Muscle layer of colon (tissue), 2 donors: Measurements from ENCODE around the gene GAP43.

Experiments used
- H3K27ac ChIP-seq: one replicate; pipeline ENCODE4 v1.7.0; 2013; ENCODE audit warnings: low read depth, mild to moderate bottlenecking, low read length, moderate library complexity
- H3K27me3 ChIP-seq, 2 donors: one replicate each; pipeline ENCODE4 v1.7.0; 2013; ENCODE audit warnings: low read length in 2 of 2, mild to moderate bottlenecking in 2 of 2; ENCODE audit not compliant: insufficient read depth in 2 of 2, control insufficient read depth in 1 of 2
- H3K36me3 ChIP-seq: one replicate; pipeline ENCODE4 v1.7.0; 2013; ENCODE audit warnings: mild to moderate bottlenecking, low read length; ENCODE audit not compliant: insufficient read depth
- H3K4me1 ChIP-seq: one replicate; pipeline ENCODE4 v1.7.0; 2013; ENCODE audit warnings: mild to moderate bottlenecking, low read length; ENCODE audit not compliant: insufficient read depth
- H3K4me3 ChIP-seq, 2 donors: one replicate each; pipeline ENCODE4 v1.7.0; 2013; ENCODE audit warnings: low read length in 2 of 2, low read depth in 1 of 2, mild to moderate bottlenecking in 1 of 2, moderate library complexity in 1 of 2
- H3K9ac ChIP-seq: one replicate; pipeline ENCODE4 v1.7.0; 2013; ENCODE audit warnings: low read length
- H3K9me3 ChIP-seq: one replicate; pipeline ENCODE4 v1.7.0; 2013; ENCODE audit warnings: mild to moderate bottlenecking, low read length
- donor health status: abdominal sarcoma.
- donor health status: Adenocarcinoma of cecum.

The GAP43 gene

GRCh38 chr3:115687721-115688120, 64.4 kb downstream of the GAP43 start:
- no peaks in the 10 kb centered on the region for H3K4me1 ChIP-seq
- no peak overlapping the region for H3K4me3 ChIP-seq
- no peak overlapping the region for H3K9ac ChIP-seq
- H3K27ac ChIP-seq, result no peak overlapping the region
- no peaks in the 10 kb centered on the region for H3K27me3 ChIP-seq
- no peaks in the 10 kb centered on the region for H3K36me3 ChIP-seq
- no peaks in the 10 kb centered on the region for H3K9me3 ChIP-seq

- Histone ChIP-seq H3K9me3 (no peaks in the 10 kb centered on the region), H3K27me3 (no peaks in the 10 kb centered on the region), H3K36me3 (no peaks in the 10 kb centered on the region)
These were observed 65.1 kb downstream of the GAP43 start for GRCh38 chr3:115688418-115688817.

GRCh38 chr3:115689928-115690327, 66.6 kb downstream of the GAP43 start:
- Histone ChIP-seq H3K27me3 (no peaks in the 10 kb centered on the region), H3K36me3 (no peaks in the 10 kb centered on the region), H3K4me3 (no peak overlapping the region)

More at GRCh38 chr3:115688418-115688817, 65.1 kb downstream of the GAP43 start:
- no peak overlapping the region for H3K4me3 ChIP-seq
- H3K9ac ChIP-seq, result no peak overlapping the region
- no peak overlapping the region for H3K27ac ChIP-seq
- H3K4me1 ChIP-seq, result no peaks in the 10 kb centered on the region

GRCh38 chr3:115691964-115692363, 68.7 kb downstream of the GAP43 start:
- Histone ChIP-seq H3K36me3 (no peaks in the 10 kb centered on the region), H3K27me3 (no peaks in the 10 kb centered on the region), H3K9ac (no peak overlapping the region), H3K4me3 (no peak overlapping the region), H3K4me1 (no peaks in the 10 kb centered on the region), H3K27ac (no peak overlapping the region), H3K9me3 (no peaks in the 10 kb centered on the region)

More at GRCh38 chr3:115689928-115690327, 66.6 kb downstream of the GAP43 start:
- Histone ChIP-seq H3K9ac (no peak overlapping the region), H3K4me1 (no peaks in the 10 kb centered on the region), H3K27ac (no peak overlapping the region), H3K9me3 (no peaks in the 10 kb centered on the region)

- no peak overlapping the region for H3K4me3 ChIP-seq
- H3K27ac ChIP-seq, result no peak overlapping the region
- H3K36me3 ChIP-seq, result no peaks in the 10 kb centered on the region
- H3K4me1 ChIP-seq, result no peaks in the 10 kb centered on the region
- H3K9me3 ChIP-seq, result no peaks in the 10 kb centered on the region
- no peaks in the 10 kb centered on the region for H3K27me3 ChIP-seq
- H3K9ac ChIP-seq, result no peak overlapping the region
These were observed 69.7 kb downstream of the GAP43 start for GRCh38 chr3:115692887-115693524.

GRCh38 chr3:115693868-115694267, 70.6 kb downstream of the GAP43 start:
- Histone ChIP-seq H3K36me3 (no peaks in the 10 kb centered on the region), H3K4me1 (no peaks in the 10 kb centered on the region), H3K4me3 (no peak overlapping the region), H3K27ac (no peak overlapping the region), H3K9me3 (no peaks in the 10 kb centered on the region), H3K9ac (no peak overlapping the region), H3K27me3 (no peaks in the 10 kb centered on the region)

GRCh38 chr3:115695090-115695489, 71.8 kb downstream of the GAP43 start:
- no peaks in the 10 kb centered on the region for H3K9me3 ChIP-seq
- no peaks in the 10 kb centered on the region for H3K27me3 ChIP-seq
- H3K9ac ChIP-seq, result no peak overlapping the region
- H3K27ac ChIP-seq, result no peak overlapping the region
- no peaks in the 10 kb centered on the region for H3K4me1 ChIP-seq
- H3K36me3 ChIP-seq, result no peaks in the 10 kb centered on the region
- H3K4me3 ChIP-seq, result no peak overlapping the region

- Histone ChIP-seq H3K36me3 (no peaks in the 10 kb centered on the region), H3K27me3 (no peaks in the 10 kb centered on the region), H3K9ac (no peak overlapping the region), H3K4me3 (no peak overlapping the region), H3K9me3 (no peaks in the 10 kb centered on the region), H3K27ac (no peak overlapping the region), H3K4me1 (no peaks in the 10 kb centered on the region)
These were observed 74.1 kb downstream of the GAP43 start for GRCh38 chr3:115697263-115698053.

- Histone ChIP-seq H3K27me3 (no peaks in the 10 kb centered on the region), H3K4me3 (no peak overlapping the region), H3K4me1 (no peaks in the 10 kb centered on the region)
These were observed 75.7 kb downstream of the GAP43 start for GRCh38 chr3:115698851-115699591.

GRCh38 chr3:115699706-115700105, 76.4 kb downstream of the GAP43 start:
- Histone ChIP-seq H3K36me3 (no peaks in the 10 kb centered on the region), H3K4me1 (no peaks in the 10 kb centered on the region), H3K4me3 (no peak overlapping the region), H3K27me3 (no peaks in the 10 kb centered on the region), H3K27ac (no peak overlapping the region), H3K9me3 (no peaks in the 10 kb centered on the region), H3K9ac (no peak overlapping the region)

More at GRCh38 chr3:115698851-115699591, 75.7 kb downstream of the GAP43 start:
- Histone ChIP-seq H3K36me3 (no peaks in the 10 kb centered on the region), H3K9ac (no peak overlapping the region), H3K9me3 (no peaks in the 10 kb centered on the region), H3K27ac (no peak overlapping the region)

GRCh38 chr3:115702598-115702997, 79.3 kb downstream of the GAP43 start:
- Histone ChIP-seq H3K4me1 (no peaks in the 10 kb centered on the region), H3K27me3 (no peaks in the 10 kb centered on the region), H3K9ac (no peak overlapping the region), H3K27ac (no peak overlapping the region), H3K4me3 (no peak overlapping the region), H3K36me3 (no peaks in the 10 kb centered on the region), H3K9me3 (no peaks in the 10 kb centered on the region)
